Calu3 (cell line): ENCODE measurements around the gene TMEM120B. TPM values are rescaled to one million over a fixed set of nuclear protein-coding genes. Genes with fewer than 3 reads are reported as not detected.

Experiments
- BruUV-seq: library from RNA; stranded (reverse); fragments of 400-500 nt; replicated peaks from 2 replicates; lab custom pipeline; 2021; lab: Mats Ljungman, UMichigan
- CTCF ChIA-PET: fragments of 300-600 bp; sonication (Branson Sonifier 250); formaldehyde crosslinking; loops from one replicate; lab custom pipeline; 2022; ENCODE audit warnings: antibody characterized with exemption; lab: Charles Lee
- DNase-seq: peaks from one replicate; pipeline ENCODE4 v3.0.0; 2022
- H3K27ac Mint-ChIP-seq: one replicate; pipeline ENCODE4 v1.8.0; 2022; ENCODE audit warnings: mixed read lengths; ENCODE audit not compliant: unreplicated experiment
- H3K27me3 Mint-ChIP-seq: one replicate; pipeline ENCODE4 v1.8.0; 2022; ENCODE audit warnings: mixed read lengths; ENCODE audit not compliant: unreplicated experiment
- H3K36me3 Mint-ChIP-seq: one replicate; pipeline ENCODE4 v1.8.0; 2022; ENCODE audit warnings: mild to moderate bottlenecking, moderate library complexity, mixed read lengths; ENCODE audit not compliant: insufficient read depth, unreplicated experiment
- H3K4me1 Mint-ChIP-seq: one replicate; pipeline ENCODE4 v1.8.0; 2022; ENCODE audit warnings: mild to moderate bottlenecking, low read depth, mixed read lengths; ENCODE audit not compliant: unreplicated experiment
- H3K4me3 Mint-ChIP-seq: one replicate; pipeline ENCODE4 v1.8.0; 2022; ENCODE audit warnings: mild to moderate bottlenecking, low read depth, moderate library complexity, mixed read lengths; ENCODE audit not compliant: unreplicated experiment
- H3K9me3 Mint-ChIP-seq: one replicate; pipeline ENCODE4 v1.8.0; 2022; ENCODE audit warnings: low read depth, mixed read lengths; ENCODE audit not compliant: unreplicated experiment
- intact Hi-C: fragments of 100-400 bp; cut with micrococcal nuclease; formaldehyde crosslinking; loops from one replicate; pipeline ENCODE4 v1.10.0; 2022; ENCODE audit not compliant: unreplicated experiment
- total RNA-seq: library from RNA; stranded (reverse); gene quantifications from 2 replicates; pipeline ENCODE4 v1.2.3, GENCODE V29; 2022
- TF ChIP-seq, protein P1 (sequence below): fragments of 200-600 bp; IDR thresholded peaks from one replicate; pipeline ENCODE4 v1.8.0; 2022; ENCODE audit warnings: antibody characterized with exemption; ENCODE audit not compliant: unreplicated experiment

Gene TMEM120B
- total RNA-seq, 1 experiment from 2014 or later, result 23.2 TPM

DNA sequence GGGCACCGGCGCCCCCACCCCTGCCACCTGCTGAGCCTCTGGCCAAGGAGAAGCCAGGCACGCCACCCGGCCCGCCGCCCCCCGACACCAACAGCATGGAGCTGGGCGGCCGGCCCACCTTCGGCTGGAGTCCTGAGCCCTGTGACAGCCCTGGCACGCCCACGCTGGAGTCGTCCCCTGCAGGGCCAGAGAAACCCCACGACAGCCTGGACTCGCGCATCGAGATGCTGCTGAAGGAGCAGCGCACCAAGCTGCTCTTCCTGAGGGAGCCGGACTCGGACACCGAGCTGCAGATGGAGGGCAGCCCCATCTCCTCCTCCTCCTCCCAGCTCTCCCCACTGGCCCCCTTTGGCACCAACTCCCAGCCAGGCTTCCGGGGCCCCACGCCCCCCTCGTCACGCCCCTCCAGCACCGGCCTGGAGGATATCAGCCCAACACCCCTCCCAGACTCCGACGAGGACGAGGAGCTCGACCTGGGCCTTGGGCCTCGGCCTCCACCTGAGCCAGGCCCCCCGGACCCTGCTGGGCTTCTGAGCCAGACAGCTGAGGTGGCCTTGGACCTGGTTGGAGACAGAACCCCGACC is 97.8 kb downstream of the TMEM120B start:
- no peak for DNase-seq
- peaks cover 43% of the 10 kb centered on the region for H3K4me1 Mint-ChIP-seq
- H3K4me3 Mint-ChIP-seq, result no peak overlapping the region
- peaks cover 84% of the 10 kb centered on the region for H3K36me3 Mint-ChIP-seq
- BruUV-seq, result no TSS peak
- H3K27ac Mint-ChIP-seq, result no peak overlapping the region
- TF ChIP-seq, protein P1, sequence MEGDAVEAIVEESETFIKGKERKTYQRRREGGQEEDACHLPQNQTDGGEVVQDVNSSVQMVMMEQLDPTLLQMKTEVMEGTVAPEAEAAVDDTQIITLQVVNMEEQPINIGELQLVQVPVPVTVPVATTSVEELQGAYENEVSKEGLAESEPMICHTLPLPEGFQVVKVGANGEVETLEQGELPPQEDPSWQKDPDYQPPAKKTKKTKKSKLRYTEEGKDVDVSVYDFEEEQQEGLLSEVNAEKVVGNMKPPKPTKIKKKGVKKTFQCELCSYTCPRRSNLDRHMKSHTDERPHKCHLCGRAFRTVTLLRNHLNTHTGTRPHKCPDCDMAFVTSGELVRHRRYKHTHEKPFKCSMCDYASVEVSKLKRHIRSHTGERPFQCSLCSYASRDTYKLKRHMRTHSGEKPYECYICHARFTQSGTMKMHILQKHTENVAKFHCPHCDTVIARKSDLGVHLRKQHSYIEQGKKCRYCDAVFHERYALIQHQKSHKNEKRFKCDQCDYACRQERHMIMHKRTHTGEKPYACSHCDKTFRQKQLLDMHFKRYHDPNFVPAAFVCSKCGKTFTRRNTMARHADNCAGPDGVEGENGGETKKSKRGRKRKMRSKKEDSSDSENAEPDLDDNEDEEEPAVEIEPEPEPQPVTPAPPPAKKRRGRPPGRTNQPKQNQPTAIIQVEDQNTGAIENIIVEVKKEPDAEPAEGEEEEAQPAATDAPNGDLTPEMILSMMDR, result no peak
- H3K9me3 Mint-ChIP-seq, result no peaks in the 10 kb centered on the region
- CTCF ChIA-PET, result interaction anchor here (2.3 to 4.6 kb wide), 3 partner anchors 8 to 24 kb away, joined by 7 to 179 read pairs (median 13); partner anchors contain the start of genes RHOF and SETD1B
- H3K27me3 Mint-ChIP-seq, result no peaks in the 10 kb centered on the region
- intact Hi-C loops, result no loop called here

DNA sequence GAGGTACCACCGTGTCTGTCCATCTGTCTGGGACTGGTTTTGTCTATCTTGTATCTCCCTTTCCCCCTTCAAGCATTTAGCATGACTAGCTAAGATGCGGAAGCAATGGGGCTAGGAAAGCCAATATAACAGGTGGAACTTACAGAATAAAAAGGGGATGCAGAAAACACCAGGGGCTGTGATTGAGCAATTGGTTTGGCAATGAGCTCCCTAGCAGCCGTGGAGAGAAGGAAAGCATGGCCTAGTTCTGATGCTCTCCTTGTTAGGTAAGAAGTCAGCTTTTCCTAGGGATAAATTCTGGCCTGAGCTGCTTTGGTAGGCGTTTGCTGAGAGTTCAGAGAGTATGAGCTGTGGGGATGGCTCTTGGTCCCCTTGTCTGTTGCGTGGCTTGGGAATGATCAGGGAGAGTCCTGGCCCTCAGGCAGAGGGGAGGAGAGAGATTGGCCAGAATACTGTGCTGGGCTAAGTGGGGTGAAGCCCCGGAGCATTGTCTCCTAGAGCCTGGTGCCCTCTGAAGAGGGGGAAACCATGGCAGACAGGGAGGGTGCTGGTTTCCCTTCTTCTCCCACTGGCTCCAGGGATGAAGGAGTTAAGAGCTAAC is 98.4 kb downstream of the TMEM120B start:
- peak overlapping the region; percentile 81 for H3K27ac Mint-ChIP-seq

DNA sequence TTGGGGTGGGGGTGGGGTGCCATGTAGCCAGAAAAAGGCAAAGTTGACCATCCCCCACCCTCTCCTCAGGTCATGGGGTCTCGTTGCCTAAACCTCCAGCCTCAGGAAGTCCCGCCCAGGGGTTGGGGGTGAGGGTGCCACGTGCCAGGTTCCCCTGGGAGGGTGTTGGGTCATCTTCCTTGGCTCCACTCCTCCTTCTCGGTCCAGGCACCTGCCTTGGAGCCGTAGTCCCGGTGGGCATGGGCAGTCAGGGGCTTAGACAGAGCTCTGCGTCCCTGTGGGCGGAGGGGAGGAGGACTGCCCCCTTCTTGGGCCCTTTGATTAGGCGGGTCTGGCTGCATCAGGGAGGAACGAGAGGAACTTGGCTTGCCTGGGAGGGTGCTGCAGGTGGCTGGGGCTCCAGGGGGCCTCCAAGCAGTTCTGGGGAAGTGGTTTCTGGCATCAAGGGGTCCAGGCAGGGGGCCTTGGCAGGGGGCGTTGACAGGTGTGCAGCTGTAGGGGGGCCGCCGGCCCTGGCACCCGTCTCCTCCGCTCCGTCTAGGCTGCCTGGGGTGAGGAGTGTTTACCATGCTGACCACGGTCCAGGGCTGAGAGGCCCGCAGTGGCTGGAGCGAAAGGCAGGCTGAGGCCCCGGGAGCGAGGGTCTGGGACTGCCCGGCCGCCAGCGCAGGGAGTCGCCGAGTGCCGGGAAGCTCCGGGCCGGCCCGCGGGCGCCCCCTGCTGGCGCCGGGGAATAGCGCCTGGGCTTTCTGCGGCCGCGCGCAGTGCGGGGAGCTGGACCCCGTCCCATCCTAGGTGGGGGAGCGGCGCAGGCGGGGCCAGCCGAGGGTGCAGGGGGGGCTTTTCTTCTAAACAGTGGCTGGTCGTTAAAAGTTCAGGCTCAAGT is 99.1 kb downstream of the TMEM120B start:
- peak overlapping the region; percentile 81 for H3K27ac Mint-ChIP-seq
- no TSS peak for BruUV-seq
- CTCF ChIA-PET, result interaction anchor here (0.6 to 4.6 kb wide), 10 partner anchors 9 to 309 kb away, joined by 3 to 179 read pairs (median 4); partner anchors contain the start of genes RHOF and SETD1B

More for the DNA sequence above, 98.4 kb downstream of the TMEM120B start:
- H3K36me3 Mint-ChIP-seq, result peaks cover 84% of the 10 kb centered on the region
- no peaks in the 10 kb centered on the region for H3K9me3 Mint-ChIP-seq
- BruUV-seq, result no TSS peak
- H3K4me1 Mint-ChIP-seq, result peaks cover 41% of the 10 kb centered on the region
- H3K27me3 Mint-ChIP-seq, result no peaks in the 10 kb centered on the region
- intact Hi-C loops, result no loop called here
- TF ChIP-seq, protein P1, result no peak
- peak overlapping the region; percentile 94 for H3K4me3 Mint-ChIP-seq
- CTCF ChIA-PET, result interaction anchor here (0.6 to 4.6 kb wide), 5 partner anchors 8 to 230 kb away, joined by 4 to 179 read pairs (median 7); partner anchors contain the start of genes RHOF and SETD1B
- no peak for DNase-seq

More for the DNA sequence above, 99.1 kb downstream of the TMEM120B start:
- Mint-ChIP-seq H3K36me3 (peaks cover 81% of the 10 kb centered on the region), H3K4me1 (peaks cover 33% of the 10 kb centered on the region), H3K9me3 (no peaks in the 10 kb centered on the region), H3K27me3 (no peaks in the 10 kb centered on the region), H3K4me3 (peak overlapping the region; percentile 94)
- intact Hi-C loops, result loop anchor here (1.0 kb wide), 1 partner anchor 16 kb away; no protein-coding TSS in a partner anchor
- TF ChIP-seq, protein P1, result peak; percentile 98
- DNase-seq, result peak; percentile 89
